Testis (tissue), 2 donors: ENCODE data around the gene TSPAN19.

ENCODE experiments used
- POLR2A ChIP-seq: fragments of 450-650 bp; IDR thresholded peaks from one replicate; pipeline ENCODE4 v1.6.1; 2017; ENCODE audit warnings: antibody characterized with exemption, mild to moderate bottlenecking, moderate library complexity
- TF ChIP-seq, protein P1 (sequence below), 3 experiments: fragments of 450-650 bp in 2 of 3; fragments of 200-600 bp in 1 of 3; sonication (generic) in 1 of 3; IDR thresholded peaks; one replicate each; pipeline ENCODE4 v1.5.1; 2016 to 2019; ENCODE audit warnings: antibody characterized with exemption in 3 of 3, mild to moderate bottlenecking in 2 of 3, moderate library complexity in 1 of 3

DNA sequence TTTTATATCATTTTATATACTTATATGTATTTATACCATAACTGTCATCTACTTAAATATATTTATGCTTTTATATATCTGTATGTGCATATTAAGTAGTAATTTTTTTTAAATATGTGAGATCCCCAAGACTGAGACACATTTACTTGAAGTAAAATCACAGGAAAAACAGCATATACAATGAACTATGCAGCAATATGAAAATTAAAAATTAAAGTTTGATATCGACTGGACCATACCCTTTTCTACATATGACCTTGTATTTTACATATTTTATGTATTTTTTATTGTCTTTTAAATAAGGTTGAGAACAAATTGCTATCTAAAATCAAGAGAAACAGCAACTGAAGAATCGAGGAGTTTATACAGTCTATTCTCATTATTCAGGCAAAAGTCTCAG, 50.0 kb downstream of the TSPAN19 start:
- TF ChIP-seq, protein P1, sequence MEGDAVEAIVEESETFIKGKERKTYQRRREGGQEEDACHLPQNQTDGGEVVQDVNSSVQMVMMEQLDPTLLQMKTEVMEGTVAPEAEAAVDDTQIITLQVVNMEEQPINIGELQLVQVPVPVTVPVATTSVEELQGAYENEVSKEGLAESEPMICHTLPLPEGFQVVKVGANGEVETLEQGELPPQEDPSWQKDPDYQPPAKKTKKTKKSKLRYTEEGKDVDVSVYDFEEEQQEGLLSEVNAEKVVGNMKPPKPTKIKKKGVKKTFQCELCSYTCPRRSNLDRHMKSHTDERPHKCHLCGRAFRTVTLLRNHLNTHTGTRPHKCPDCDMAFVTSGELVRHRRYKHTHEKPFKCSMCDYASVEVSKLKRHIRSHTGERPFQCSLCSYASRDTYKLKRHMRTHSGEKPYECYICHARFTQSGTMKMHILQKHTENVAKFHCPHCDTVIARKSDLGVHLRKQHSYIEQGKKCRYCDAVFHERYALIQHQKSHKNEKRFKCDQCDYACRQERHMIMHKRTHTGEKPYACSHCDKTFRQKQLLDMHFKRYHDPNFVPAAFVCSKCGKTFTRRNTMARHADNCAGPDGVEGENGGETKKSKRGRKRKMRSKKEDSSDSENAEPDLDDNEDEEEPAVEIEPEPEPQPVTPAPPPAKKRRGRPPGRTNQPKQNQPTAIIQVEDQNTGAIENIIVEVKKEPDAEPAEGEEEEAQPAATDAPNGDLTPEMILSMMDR (IDR thresholded peaks at IDR 0.05): no peak
- TF ChIP-seq POLR2A: no peak
